Liver (tissue), 3 donors: ENCODE measurements around the gene PTPRD.

ENCODE experiments used
- ATF3 ChIP-seq: IDR thresholded peaks from 2 replicates; pipeline ENCODE4 v1.6.1; 2016; ENCODE audit warnings: antibody characterized with exemption
- CTCF ChIP-seq: fragments of 150-350 bp; IDR thresholded peaks from 2 replicates; pipeline ENCODE4 v1.5.1; 2017; ENCODE audit warnings: improper control_type of control experiment, low read depth, low read length; ENCODE audit not compliant: missing input control
- EGR1 ChIP-seq, 2 donors: IDR thresholded peaks; 2 replicates each; pipeline ENCODE4 v1.6.1; 2016 to 2018; ENCODE audit warnings: antibody characterized with exemption in 2 of 2, low read depth in 2 of 2
- FOXA1 ChIP-seq: IDR thresholded peaks from 2 replicates; pipeline ENCODE4 v1.6.1; 2016; ENCODE audit warnings: antibody characterized with exemption
- GABPA ChIP-seq, 2 donors: IDR thresholded peaks in 1 of 2; conservative IDR thresholded peaks in 1 of 2; 2 replicates each; pipeline ENCODE4 v1.6.1; 2016; ENCODE audit warnings: antibody characterized with exemption in 2 of 2, mild to moderate bottlenecking in 1 of 2, moderate library complexity in 1 of 2
- JUND ChIP-seq, 2 donors: IDR thresholded peaks; 2 replicates each; pipeline ENCODE4 v1.6.1; 2016; ENCODE audit warnings: antibody characterized with exemption in 2 of 2
- MAX ChIP-seq: IDR thresholded peaks from 2 replicates; pipeline ENCODE4 v1.6.1; 2016; ENCODE audit warnings: antibody characterized with exemption
- REST ChIP-seq: IDR thresholded peaks from 2 replicates; pipeline ENCODE4 v1.6.1; 2016; ENCODE audit warnings: antibody characterized with exemption, mild to moderate bottlenecking
- SP1 ChIP-seq: IDR thresholded peaks from 2 replicates; pipeline ENCODE4 v1.6.1; 2018; ENCODE audit warnings: antibody characterized with exemption, mild to moderate bottlenecking
- TAF1 ChIP-seq: conservative IDR thresholded peaks from 2 replicates; pipeline ENCODE4 v1.6.1; 2016; ENCODE audit warnings: antibody characterized with exemption, mild to moderate bottlenecking
- YY1 ChIP-seq: IDR thresholded peaks from 2 replicates; pipeline ENCODE4 v1.6.1; 2016; ENCODE audit warnings: antibody characterized with exemption, mild to moderate bottlenecking
- donor health status: healthy.
- donor health status: healthy.

GRCh38 chr9:9921805-9922204 lies 691.0 kb downstream of the PTPRD start:
- TF ChIP-seq CTCF (no peak), JUND (IDR thresholded peaks at IDR 0.05) (no peak), MAX (no peak), YY1 (no peak), REST (no peak), TAF1 (no peak), GABPA (IDR thresholded peaks at IDR 0.05 in 1 of 2, conservative IDR thresholded peaks at IDR 0.05 in 1 of 2) (no peak), FOXA1 (no peak), ATF3 (no peak), SP1 (no peak), EGR1 (IDR thresholded peaks at IDR 0.05; ENCODE audit: low read depth in 2 of 2) (no peak)
